Stomach (tissue), 4 donors: ENCODE results near the gene ZBTB43.
"Not testable (repeated sequence)": the region's sequence is repeated elsewhere in the genome, so short reads cannot be mapped to it uniquely, and the experiment has no call there.

Experiments used
- CTCF ChIP-seq, 7 experiments: fragments of 450-650 bp in 4 of 7; fragments of 200-600 bp in 3 of 7; sonication (generic) in 3 of 7; IDR thresholded peaks; one replicate each; pipeline ENCODE4 v1.5.1; 2016 to 2019; ENCODE audit warnings: antibody characterized with exemption in 7 of 7, control low read depth in 2 of 7, mild to moderate bottlenecking in 1 of 7
- EP300 ChIP-seq: sonication (generic); formaldehyde crosslinking; IDR thresholded peaks from one replicate; pipeline ENCODE4 v1.6.1; 2017; ENCODE audit warnings: antibody characterized with exemption

GRCh38 chr9:126810221-126810620 is 5.4 kb downstream of the ZBTB43 start:
- TF ChIP-seq CTCF (IDR thresholded peaks at IDR 0.05); EP300: not testable (repeated sequence)
